HFF-Myc (cell line): ENCODE measurements around the gene VSTM2B.

Experiments
- DNase-seq: peaks from one replicate; pipeline ENCODE4 v3.0.0-alpha.2; 2011; ENCODE audit warnings: low read depth; ENCODE audit errors: extremely low read depth
- H3K4me3 ChIP-seq: replicated peaks from 2 replicates; pipeline ENCODE4 v1.5.1; 2011; ENCODE audit warnings: low read depth, mild to moderate bottlenecking, control low read depth, low read length
- TF ChIP-seq, protein P1 (sequence below): IDR thresholded peaks from 2 replicates; pipeline ENCODE4 v1.5.1; 2012; ENCODE audit warnings: mild to moderate bottlenecking, low read depth, low read length, control low read depth; ENCODE audit errors: missing control alignments

VSTM2B gene

DNA sequence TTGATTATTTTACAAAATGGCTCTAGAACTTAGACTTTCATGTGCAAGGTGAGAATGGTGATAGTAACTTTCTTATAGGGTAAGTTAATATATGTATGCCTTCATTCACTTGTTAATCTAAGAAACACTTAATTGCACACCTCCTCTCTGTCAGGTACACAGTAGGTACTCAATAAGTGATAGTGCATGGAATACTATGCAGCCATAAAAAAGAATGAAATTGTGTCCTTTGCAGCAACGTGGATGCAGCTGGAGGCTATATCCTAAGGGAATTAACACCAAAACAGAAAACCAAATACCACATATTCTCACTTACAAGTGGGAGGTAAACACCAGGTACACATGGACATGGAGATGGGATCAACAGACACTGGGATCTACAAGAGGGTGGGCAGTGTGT is 17.6 kb upstream of the VSTM2B start:
- no peak for DNase-seq
- TF ChIP-seq, protein P1, sequence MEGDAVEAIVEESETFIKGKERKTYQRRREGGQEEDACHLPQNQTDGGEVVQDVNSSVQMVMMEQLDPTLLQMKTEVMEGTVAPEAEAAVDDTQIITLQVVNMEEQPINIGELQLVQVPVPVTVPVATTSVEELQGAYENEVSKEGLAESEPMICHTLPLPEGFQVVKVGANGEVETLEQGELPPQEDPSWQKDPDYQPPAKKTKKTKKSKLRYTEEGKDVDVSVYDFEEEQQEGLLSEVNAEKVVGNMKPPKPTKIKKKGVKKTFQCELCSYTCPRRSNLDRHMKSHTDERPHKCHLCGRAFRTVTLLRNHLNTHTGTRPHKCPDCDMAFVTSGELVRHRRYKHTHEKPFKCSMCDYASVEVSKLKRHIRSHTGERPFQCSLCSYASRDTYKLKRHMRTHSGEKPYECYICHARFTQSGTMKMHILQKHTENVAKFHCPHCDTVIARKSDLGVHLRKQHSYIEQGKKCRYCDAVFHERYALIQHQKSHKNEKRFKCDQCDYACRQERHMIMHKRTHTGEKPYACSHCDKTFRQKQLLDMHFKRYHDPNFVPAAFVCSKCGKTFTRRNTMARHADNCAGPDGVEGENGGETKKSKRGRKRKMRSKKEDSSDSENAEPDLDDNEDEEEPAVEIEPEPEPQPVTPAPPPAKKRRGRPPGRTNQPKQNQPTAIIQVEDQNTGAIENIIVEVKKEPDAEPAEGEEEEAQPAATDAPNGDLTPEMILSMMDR: no peak
- no peak overlapping the region for H3K4me3 ChIP-seq

DNA sequence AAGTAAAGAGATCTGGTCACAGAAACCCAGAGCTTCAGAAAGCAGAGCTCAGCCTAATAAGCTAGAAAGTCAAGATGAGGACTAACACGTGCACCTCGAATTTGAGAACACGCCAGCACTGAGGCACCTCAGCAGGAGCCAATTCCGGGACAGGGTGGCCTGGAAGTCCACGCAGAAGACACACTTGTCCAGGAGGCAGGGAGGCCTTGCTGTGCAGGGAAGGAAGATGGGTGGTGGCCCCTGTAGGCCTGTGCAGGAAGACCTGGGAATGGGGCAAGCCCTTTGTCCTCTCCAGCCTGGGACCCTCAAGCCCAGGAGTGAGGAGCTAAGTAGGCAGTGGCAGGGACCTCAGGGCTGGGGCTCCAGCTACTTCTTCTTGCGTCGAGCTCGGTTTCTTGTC is 16.3 kb upstream of the VSTM2B start:
- no peak overlapping the region for H3K4me3 ChIP-seq
- no peak for DNase-seq

DNA sequence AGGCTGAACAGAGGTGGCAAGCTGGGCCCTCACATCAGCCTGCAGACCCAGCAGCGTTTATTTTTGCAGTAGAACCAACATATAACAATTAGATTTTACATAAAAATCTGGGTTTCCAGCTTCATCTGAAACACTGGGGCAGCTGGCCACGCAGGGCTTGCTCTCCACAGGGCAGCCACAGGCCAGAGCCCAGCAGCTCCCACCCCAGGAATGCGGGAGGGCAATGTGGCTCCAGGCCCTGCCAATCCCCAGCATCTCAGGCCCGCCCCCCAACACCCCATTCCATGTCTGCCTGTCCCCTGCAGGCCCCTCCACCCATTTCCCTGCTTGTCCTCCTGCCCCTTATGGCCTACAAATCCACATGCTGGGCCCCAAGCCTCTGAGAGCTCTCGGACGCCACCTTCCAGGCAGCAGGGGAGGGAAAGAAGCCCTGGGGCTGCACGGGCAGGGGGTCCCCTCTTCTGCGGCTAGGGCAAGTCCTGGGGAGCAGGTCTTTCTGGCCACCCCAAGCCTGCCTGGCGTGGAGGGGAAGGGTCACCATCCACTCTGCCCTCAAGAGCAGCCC is 15.0 kb upstream of the VSTM2B start:
- no peak for DNase-seq
- TF ChIP-seq, protein P1: no peak
- H3K4me3 ChIP-seq: no peak overlapping the region

More for the DNA sequence above, 16.3 kb upstream of the VSTM2B start:
- TF ChIP-seq, protein P1: no peak

DNA sequence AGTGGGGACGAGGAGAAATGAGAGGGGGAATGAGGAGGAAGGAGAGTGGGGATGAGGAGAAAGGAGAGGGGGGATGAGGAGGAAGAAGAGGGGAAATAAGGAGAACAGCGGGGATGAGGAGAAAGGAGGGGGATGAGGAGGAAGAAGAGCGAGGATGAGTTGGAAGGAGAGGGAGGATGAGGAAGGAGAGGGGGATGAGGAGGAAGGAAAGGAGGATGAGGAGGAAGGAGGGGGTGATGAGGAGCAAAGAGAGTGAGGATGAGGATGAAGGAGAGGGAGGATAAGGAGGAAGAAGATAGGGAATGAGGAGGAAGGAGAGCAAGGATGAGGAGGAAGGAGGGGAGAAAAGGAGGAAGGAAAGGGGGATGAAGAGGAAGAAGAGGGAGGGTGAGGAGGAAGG is 14.0 kb upstream of the VSTM2B start:
- no peak for DNase-seq
- TF ChIP-seq, protein P1: no peak
- no peak overlapping the region for H3K4me3 ChIP-seq

DNA sequence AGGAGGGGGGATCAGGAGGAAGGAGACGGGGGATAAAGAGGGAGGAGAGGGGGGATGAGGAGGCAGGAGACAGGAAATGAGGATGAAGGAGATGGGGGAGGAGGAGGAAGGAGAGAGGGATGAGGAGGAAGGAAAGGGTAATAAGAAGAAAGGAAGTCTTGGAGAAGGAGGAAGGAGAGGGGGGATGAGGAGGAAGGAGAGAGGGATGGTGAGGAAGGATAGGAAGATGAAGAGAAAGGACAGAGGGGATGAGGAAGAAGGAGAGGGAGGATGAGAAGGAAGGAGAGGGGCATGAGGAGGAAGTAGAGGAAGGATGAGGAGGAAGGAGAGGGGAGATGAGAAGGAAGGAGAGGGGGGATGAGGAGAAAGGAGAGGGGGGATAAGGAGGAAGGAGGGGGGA is 13.0 kb upstream of the VSTM2B start:
- no peak for DNase-seq
- H3K4me3 ChIP-seq: no peak overlapping the region
- TF ChIP-seq, protein P1: no peak

DNA sequence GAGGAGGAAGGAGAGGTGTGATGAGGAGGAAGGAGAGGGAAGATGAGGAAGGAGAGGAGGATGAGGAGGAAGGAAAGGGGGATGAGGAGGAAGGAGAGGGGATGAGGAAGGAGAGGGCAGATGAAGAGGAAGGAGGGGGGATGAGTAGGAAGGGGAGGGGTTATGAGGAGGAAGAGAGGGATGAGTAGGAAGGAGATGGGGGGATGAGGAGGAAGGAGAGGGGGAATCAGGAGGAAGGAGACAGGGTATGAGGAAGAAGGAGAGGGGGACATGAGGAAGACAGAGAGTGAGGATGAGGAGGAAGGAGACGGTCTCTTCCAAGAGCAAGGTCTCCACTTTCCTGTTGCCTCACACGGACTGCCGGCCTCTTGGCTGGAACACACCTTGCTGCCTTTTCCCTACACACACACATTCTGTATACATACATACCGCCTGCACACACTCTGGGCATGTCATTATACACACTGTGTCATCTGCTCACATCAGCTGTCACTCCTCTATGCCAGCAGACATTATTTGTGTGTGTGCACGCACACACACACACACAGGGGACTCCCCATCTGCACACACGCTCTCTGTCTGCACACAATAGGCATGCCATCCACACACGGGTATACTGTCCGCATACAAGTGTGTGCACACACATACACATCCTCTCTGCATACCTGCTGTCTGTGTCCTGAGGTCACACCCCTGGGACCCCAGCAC is 11.1 kb upstream of the VSTM2B start:
- TF ChIP-seq, protein P1: no peak
- DNase-seq: no peak
- no peak overlapping the region for H3K4me3 ChIP-seq
